Duodenal mucosa (tissue), 2 donors: ENCODE measurements around the gene NEU2.

Experiments
- H3K27ac ChIP-seq: one replicate; pipeline ENCODE4 v1.7.0; 2013; ENCODE audit warnings: low read depth, low read length
- H3K27me3 ChIP-seq, 2 donors: one replicate each; pipeline ENCODE4 v1.7.0; 2013; ENCODE audit warnings: low read length in 2 of 2, control low read depth in 1 of 2; ENCODE audit not compliant: insufficient read depth in 2 of 2, control insufficient read depth in 1 of 2
- H3K36me3 ChIP-seq, 2 donors: one replicate each; pipeline ENCODE4 v1.7.0; 2013; ENCODE audit warnings: low read length in 2 of 2, control low read depth in 1 of 2; ENCODE audit not compliant: insufficient read depth in 2 of 2, control insufficient read depth in 1 of 2
- H3K4me1 ChIP-seq, 2 donors: one replicate each; pipeline ENCODE4 v1.7.0; 2013; ENCODE audit warnings: low read length in 2 of 2, control low read depth in 1 of 2; ENCODE audit not compliant: insufficient read depth in 2 of 2, control insufficient read depth in 1 of 2
- H3K4me3 ChIP-seq, 2 donors: one replicate each; pipeline ENCODE4 v1.7.0; 2013; ENCODE audit warnings: low read length in 2 of 2, low read depth in 1 of 2
- H3K9ac ChIP-seq, 2 donors: one replicate each; pipeline ENCODE4 v1.7.0; 2013; ENCODE audit warnings: low read length in 2 of 2, low read depth in 1 of 2
- H3K9me3 ChIP-seq, 2 donors: one replicate each; pipeline ENCODE4 v1.7.0; 2013; ENCODE audit warnings: low read length in 2 of 2, control low read depth in 1 of 2; ENCODE audit not compliant: control insufficient read depth in 1 of 2

NEU2 gene

GRCh38 chr2:233034091-233034882 is 1.8 kb downstream of the NEU2 start:
- H3K36me3 ChIP-seq, result no peaks in the 10 kb centered on the region
- H3K4me3 ChIP-seq, result no peak overlapping the region
- H3K27me3 ChIP-seq, result no peaks in the 10 kb centered on the region
- no peak overlapping the region for H3K9ac ChIP-seq
- H3K9me3 ChIP-seq, result no peaks in the 10 kb centered on the region
- H3K27ac ChIP-seq, result no peak overlapping the region
- no peaks in the 10 kb centered on the region for H3K4me1 ChIP-seq

DNA sequence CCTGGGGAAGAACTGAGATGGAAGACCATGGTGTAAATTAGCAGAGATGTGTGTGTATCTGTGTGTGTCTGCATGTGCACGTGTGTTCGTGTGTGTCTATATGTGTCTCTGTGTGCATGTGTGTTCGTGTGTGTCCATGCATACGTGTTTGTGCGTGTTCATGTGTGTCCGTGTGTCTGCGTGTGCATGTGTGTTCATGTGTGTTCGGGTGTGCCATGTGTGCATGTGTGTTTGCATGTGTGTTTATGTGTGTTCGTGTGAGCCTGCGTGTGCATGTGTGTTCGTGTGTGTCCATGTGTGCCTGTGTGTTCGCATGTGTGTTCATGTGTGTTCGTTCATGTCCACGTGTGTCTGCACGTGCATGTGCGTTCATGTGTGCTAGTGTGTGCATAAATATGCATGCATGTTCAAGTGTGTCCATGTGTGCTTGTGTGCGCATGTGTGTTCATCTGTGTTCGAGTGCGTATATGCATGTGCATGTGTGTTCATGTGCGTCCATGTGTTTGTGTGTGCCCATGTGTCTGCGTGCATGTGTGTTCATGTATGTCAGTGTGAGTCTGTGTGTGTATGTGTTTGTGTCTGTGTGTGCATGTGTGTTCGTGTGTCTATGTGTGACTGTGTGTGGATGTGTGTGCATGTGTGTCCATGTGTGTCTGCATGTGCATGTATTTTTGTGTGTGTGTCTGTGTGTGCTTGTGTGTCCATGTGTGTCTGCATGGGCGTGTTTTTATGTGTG is 3.1 kb downstream of the NEU2 start:
- H3K36me3 ChIP-seq, result no peaks in the 10 kb centered on the region
- H3K4me1 ChIP-seq, result no peaks in the 10 kb centered on the region
- no peaks in the 10 kb centered on the region for H3K9me3 ChIP-seq
- no peak overlapping the region for H3K4me3 ChIP-seq
- H3K27ac ChIP-seq, result no peak overlapping the region
- no peaks in the 10 kb centered on the region for H3K27me3 ChIP-seq
- no peak overlapping the region for H3K9ac ChIP-seq

- H3K9ac ChIP-seq, result no peak overlapping the region
- no peaks in the 10 kb centered on the region for H3K9me3 ChIP-seq
- H3K4me3 ChIP-seq, result no peak overlapping the region
- H3K27ac ChIP-seq, result no peak overlapping the region
- H3K36me3 ChIP-seq, result no peaks in the 10 kb centered on the region
- H3K4me1 ChIP-seq, result no peaks in the 10 kb centered on the region
- H3K27me3 ChIP-seq, result no peaks in the 10 kb centered on the region
These were observed 3.8 kb downstream of the NEU2 start for GRCh38 chr2:233036162-233036838.

DNA sequence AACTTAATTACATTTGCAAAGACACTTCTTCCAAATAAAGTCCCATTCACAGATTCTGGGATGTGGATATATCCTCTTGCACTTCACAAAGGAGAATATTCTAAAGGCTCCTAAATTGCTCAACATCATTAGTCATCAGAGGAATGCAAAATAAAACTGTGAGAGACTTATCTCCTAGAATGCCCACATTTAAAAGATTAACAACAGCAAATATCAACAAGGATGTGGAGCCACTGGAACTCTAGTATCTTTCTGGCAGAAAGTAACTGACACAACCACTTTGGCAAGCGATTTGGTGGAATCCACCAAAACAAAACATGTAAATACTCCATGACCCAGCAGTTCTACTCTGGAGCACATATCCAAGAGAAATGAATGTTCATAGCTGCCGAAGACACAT is 4.6 kb downstream of the NEU2 start:
- no peaks in the 10 kb centered on the region for H3K4me1 ChIP-seq
- H3K9ac ChIP-seq, result no peak overlapping the region
- no peak overlapping the region for H3K27ac ChIP-seq
- no peak overlapping the region for H3K4me3 ChIP-seq
- no peaks in the 10 kb centered on the region for H3K27me3 ChIP-seq
- H3K9me3 ChIP-seq, result no peaks in the 10 kb centered on the region
- H3K36me3 ChIP-seq, result no peaks in the 10 kb centered on the region

- H3K27me3 ChIP-seq, result no peaks in the 10 kb centered on the region
- no peak overlapping the region for H3K27ac ChIP-seq
- no peak overlapping the region for H3K9ac ChIP-seq
- no peaks in the 10 kb centered on the region for H3K36me3 ChIP-seq
- no peaks in the 10 kb centered on the region for H3K4me1 ChIP-seq
- no peaks in the 10 kb centered on the region for H3K9me3 ChIP-seq
- H3K4me3 ChIP-seq, result no peak overlapping the region
These were observed 6.9 kb downstream of the NEU2 start for GRCh38 chr2:233039212-233039845.

GRCh38 chr2:233039846-233040530 is 7.5 kb downstream of the NEU2 start:
- no peak overlapping the region for H3K27ac ChIP-seq
- no peaks in the 10 kb centered on the region for H3K36me3 ChIP-seq
- H3K4me1 ChIP-seq, result no peaks in the 10 kb centered on the region
- H3K9me3 ChIP-seq, result no peaks in the 10 kb centered on the region
- no peak overlapping the region for H3K4me3 ChIP-seq
- no peak overlapping the region for H3K9ac ChIP-seq
- no peaks in the 10 kb centered on the region for H3K27me3 ChIP-seq

DNA sequence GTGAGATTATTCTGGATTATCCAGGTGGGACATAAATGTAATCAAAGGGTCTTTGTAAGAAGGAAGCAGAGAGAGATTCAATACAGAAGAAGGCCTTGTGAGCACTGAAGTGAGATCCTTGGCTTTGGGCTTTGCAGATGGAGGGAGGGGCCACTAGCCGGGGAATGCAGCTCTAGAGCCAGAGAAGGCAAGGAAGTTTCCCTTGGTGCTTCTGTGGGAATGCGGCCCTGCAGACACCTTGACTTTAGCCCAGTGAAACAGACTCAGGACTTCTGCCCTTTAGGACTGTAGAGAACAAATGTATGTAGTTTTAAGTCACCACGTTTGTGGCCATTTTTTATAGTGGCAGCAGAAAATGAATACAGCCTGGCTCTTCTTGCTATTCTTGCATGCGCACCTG is 8.1 kb downstream of the NEU2 start:
- no peaks in the 10 kb centered on the region for H3K9me3 ChIP-seq
- H3K9ac ChIP-seq, result no peak overlapping the region
- no peaks in the 10 kb centered on the region for H3K4me1 ChIP-seq
- H3K4me3 ChIP-seq, result no peak overlapping the region
- no peak overlapping the region for H3K27ac ChIP-seq
- H3K36me3 ChIP-seq, result no peaks in the 10 kb centered on the region
- H3K27me3 ChIP-seq, result no peaks in the 10 kb centered on the region

DNA sequence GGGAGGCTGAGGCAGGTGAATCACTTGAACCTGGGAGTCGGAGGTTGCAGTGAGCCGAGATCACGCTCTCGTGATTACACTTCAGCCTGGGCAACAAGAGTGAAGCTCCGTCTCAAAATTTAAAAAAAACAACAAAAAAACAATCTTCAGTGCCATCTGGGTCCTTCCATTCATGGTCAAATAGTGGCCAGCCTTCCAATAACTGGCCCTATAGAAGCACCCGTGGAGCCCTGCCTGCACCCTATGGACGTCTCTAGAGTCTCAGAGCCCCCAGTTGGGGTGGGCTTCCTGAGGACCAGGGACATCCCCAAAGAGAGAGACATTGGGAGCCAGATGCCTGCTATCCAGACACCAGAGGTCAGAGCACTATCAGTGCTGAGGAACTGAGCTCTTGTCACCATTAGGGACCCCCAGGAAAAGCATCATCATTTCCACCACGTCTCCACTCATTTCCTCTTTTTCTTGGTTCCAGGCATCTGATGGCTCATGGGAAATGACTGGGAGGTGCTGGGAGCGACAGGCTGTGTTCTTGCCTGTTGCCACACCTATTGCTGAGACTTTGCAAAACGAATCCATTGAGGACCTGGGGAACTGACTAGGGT is 9.4 kb downstream of the NEU2 start:
- Histone ChIP-seq H3K27me3 (no peaks in the 10 kb centered on the region), H3K4me1 (no peaks in the 10 kb centered on the region), H3K9me3 (no peaks in the 10 kb centered on the region), H3K4me3 (no peak overlapping the region), H3K9ac (no peak overlapping the region), H3K27ac (no peak overlapping the region), H3K36me3 (no peaks in the 10 kb centered on the region)

GRCh38 chr2:233042549-233042948 is 10.1 kb downstream of the NEU2 start:
- Histone ChIP-seq H3K27ac (no peak overlapping the region), H3K9ac (no peak overlapping the region), H3K36me3 (no peaks in the 10 kb centered on the region)

More at GRCh38 chr2:233042549-233042948, 10.1 kb downstream of the NEU2 start:
- no peak overlapping the region for H3K4me3 ChIP-seq
- H3K4me1 ChIP-seq, result no peaks in the 10 kb centered on the region
- no peaks in the 10 kb centered on the region for H3K27me3 ChIP-seq
- no peaks in the 10 kb centered on the region for H3K9me3 ChIP-seq
